Measurements from ENCODE around the gene SVIL.

- TF ChIP-seq CTCF (IDR thresholded peaks at IDR 0.05) = no peak
- TF ChIP-seq POLR2A (IDR thresholded peaks at IDR 0.05) = no peak
Measured at GRCh38 chr10:29534590-29534989, 100.2 kb downstream of the SVIL start.

Data from heart left ventricle (tissue), 13 donors.